SK-N-SH (cell line): Measurements from ENCODE around the gene DNAJC5. TPM values are rescaled to one million over a fixed set of nuclear protein-coding genes. Genes with fewer than 3 reads are reported as not detected.
A peak's percentile ranks its signal among the peaks of the same experiment; 100 is the strongest.

ENCODE experiments used
- CTCF ChIA-PET: fragments of 300-600, 350-600 bp; formaldehyde crosslinking; extraction: SDS; loops from one replicate; lab custom pipeline; 2021; lab: Yijun Ruan, JAX
- POLR2A ChIA-PET: fragments of 350-600 bp; sonication (Branson Sonifier 250); formaldehyde crosslinking; extraction: SDS; loops from one replicate; lab custom pipeline; 2020; ENCODE audit warnings: antibody characterized with exemption, inconsistent platforms; lab: Yijun Ruan, JAX
- DNase-seq: peaks from one replicate; pipeline ENCODE4 v3.0.0; 2012
- H2AFZ ChIP-seq: fragments of 200-600 bp; sonication (generic); 2 replicates; pipeline ENCODE4 v1.8.1; 2016; ENCODE audit warnings: antibody characterized with exemption, mild to moderate bottlenecking, low read depth
- H3F3A ChIP-seq: fragments of 200-600 bp; sonication (generic); replicated peaks from 2 replicates; pipeline ENCODE3; 2016; ENCODE audit warnings: antibody characterized with exemption, mild to moderate bottlenecking; ENCODE audit not compliant: insufficient read depth
- H3K27ac ChIP-seq, 2 experiments: fragments of 200-500 bp in 1 of 2; fragments of 200-600 bp in 1 of 2; sonication (Bioruptor generic) in 1 of 2; sonication (generic), shearing (Covaris generic) in 1 of 2; 2 replicates each; pipeline versions ENCODE4 v1.5.1 to v1.6.1; 2014 to 2016; ENCODE audit warnings: low read depth in 2 of 2, inconsistent platforms in 1 of 2, low read length in 1 of 2, mild to moderate bottlenecking in 1 of 2, mixed read lengths in 1 of 2
- H3K27me3 ChIP-seq: fragments of 200-600 bp; sonication (generic), shearing (Covaris generic); 2 replicates; pipeline ENCODE4 v1.6.1; 2016; ENCODE audit warnings: mixed run types; ENCODE audit not compliant: insufficient read depth
- H3K36me3 ChIP-seq, 2 experiments: fragments of 200-500 bp in 1 of 2; fragments of 200-600 bp in 1 of 2; sonication (Bioruptor generic) in 1 of 2; sonication (generic) in 1 of 2; replicated peaks in 1 of 2; 2 replicates each; pipeline versions ENCODE3 to v1.5.1; 2014 to 2016; ENCODE audit warnings: low read length in 1 of 2, mild to moderate bottlenecking in 1 of 2; ENCODE audit not compliant: insufficient read depth in 2 of 2, control insufficient read depth in 1 of 2
- H3K4me1 ChIP-seq, 2 experiments: fragments of 200-500 bp in 1 of 2; fragments of 200-600 bp in 1 of 2; sonication (Bioruptor generic) in 1 of 2; sonication (generic), shearing (Covaris generic) in 1 of 2; 2 replicates each; pipeline versions ENCODE4 v1.5.1 to v1.6.1; 2014 to 2016; ENCODE audit warnings: low read depth in 1 of 2, low read length in 1 of 2, mixed run types in 1 of 2; ENCODE audit not compliant: insufficient read depth in 2 of 2, control insufficient read depth in 1 of 2
- H3K4me2 ChIP-seq: fragments of 200-600 bp; sonication (generic), shearing (Covaris generic); 2 replicates; pipeline ENCODE4 v1.6.1; 2017; ENCODE audit warnings: mixed run types
- H3K4me3 ChIP-seq, 2 experiments: fragments of 200-500 bp in 1 of 2; fragments of 200-600 bp in 1 of 2; sonication (Bioruptor generic) in 1 of 2; sonication (generic), shearing (Covaris generic) in 1 of 2; 2 replicates each; pipeline versions ENCODE4 v1.5.1 to v1.8.1; 2014 to 2016; ENCODE audit warnings: low read depth in 2 of 2, inconsistent platforms in 1 of 2, low read length in 1 of 2, mild to moderate bottlenecking in 1 of 2, mixed read lengths in 1 of 2, moderate library complexity in 1 of 2
- H3K79me2 ChIP-seq: fragments of 200-600 bp; sonication (generic); 2 replicates; pipeline ENCODE4 v1.8.1; 2017; ENCODE audit warnings: mild to moderate bottlenecking; ENCODE audit not compliant: insufficient read depth
- H3K9ac ChIP-seq: fragments of 200-600 bp; sonication (generic); 2 replicates; pipeline ENCODE4 v1.6.1; 2017; ENCODE audit warnings: mixed run types
- H3K9me2 ChIP-seq: fragments of 200-600 bp; sonication (generic); 2 replicates; pipeline ENCODE4 v1.6.1; 2017; ENCODE audit warnings: mixed run types
- H3K9me3 ChIP-seq: fragments of 200-600 bp; sonication (generic); 2 replicates; pipeline ENCODE4 v1.6.1; 2017; ENCODE audit warnings: mixed run types, mild to moderate bottlenecking, moderate library complexity
- H4K20me1 ChIP-seq: fragments of 200-600 bp; sonication (generic); 2 replicates; pipeline ENCODE4 v1.6.1; 2017; ENCODE audit warnings: mild to moderate bottlenecking, mixed run types; ENCODE audit not compliant: insufficient read depth
- CTCF ChIP-seq: fragments of 200-600 bp; sonication (generic); IDR thresholded peaks from 2 replicates; pipeline ENCODE4 v1.6.1; 2017; ENCODE audit warnings: antibody characterized with exemption, mild to moderate bottlenecking, moderate library complexity
- FOSL2 ChIP-seq: IDR thresholded peaks from 2 replicates; pipeline ENCODE4 v1.4.0; 2012; ENCODE audit warnings: low read depth, mild to moderate bottlenecking, moderate library complexity, borderline replicate concordance
- GABPA ChIP-seq: IDR thresholded peaks from 2 replicates; pipeline ENCODE4 v1.4.0; 2012; ENCODE audit warnings: low read depth, mild to moderate bottlenecking
- JUND ChIP-seq: IDR thresholded peaks from 2 replicates; pipeline ENCODE4 v1.4.0; 2012
- MAX ChIP-seq: IDR thresholded peaks from 2 replicates; pipeline ENCODE4 v1.4.0; 2012; ENCODE audit warnings: low read depth
- MEF2A ChIP-seq: IDR thresholded peaks from 2 replicates; pipeline ENCODE4 v1.4.0; 2012; ENCODE audit warnings: low read depth, borderline replicate concordance
- NRF1 ChIP-seq: IDR thresholded peaks from 2 replicates; pipeline ENCODE4 v1.6.1; 2012; ENCODE audit warnings: low read depth, mild to moderate bottlenecking, low read length
- PBX3 ChIP-seq: IDR thresholded peaks from 2 replicates; pipeline ENCODE4; 2012
- RFX5 ChIP-seq: IDR thresholded peaks from 2 replicates; pipeline ENCODE4 v1.6.1; 2012; ENCODE audit warnings: mild to moderate bottlenecking, improper control_type of control experiment, low read length
- RXRA ChIP-seq: IDR thresholded peaks from 2 replicates; pipeline ENCODE4 v1.4.0; 2012; ENCODE audit warnings: low read depth, mild to moderate bottlenecking, borderline replicate concordance
- SIN3A ChIP-seq: IDR thresholded peaks from 2 replicates; pipeline ENCODE4 v1.6.1; 2012; ENCODE audit warnings: low read depth, mild to moderate bottlenecking, low read length, moderate library complexity, borderline replicate concordance
- SMC3 ChIP-seq: IDR thresholded peaks from 2 replicates; pipeline ENCODE4 v1.6.1; 2012; ENCODE audit warnings: low read depth, low read length, improper control_type of control experiment
- TAF1 ChIP-seq: IDR thresholded peaks from 2 replicates; pipeline ENCODE4 v1.6.1; 2012; ENCODE audit warnings: low read depth, mild to moderate bottlenecking, low read length, moderate library complexity, borderline replicate concordance
- TCF12 ChIP-seq: IDR thresholded peaks from 2 replicates; pipeline ENCODE4 v1.4.0; 2012
- USF1 ChIP-seq: IDR thresholded peaks from 2 replicates; pipeline ENCODE4 v1.4.0; 2012; ENCODE audit warnings: low read depth, borderline replicate concordance
- YY1 ChIP-seq: IDR thresholded peaks from 2 replicates; pipeline ENCODE4 v1.4.0; 2012; ENCODE audit warnings: low read depth, mild to moderate bottlenecking
- ZBTB33 ChIP-seq: IDR thresholded peaks from 2 replicates; pipeline ENCODE4 v1.4.0; 2012; ENCODE audit warnings: low read depth, borderline replicate concordance
- WGBS: methylation state at CpG from one replicate; pipeline ENCODE4 v1.1.6; 2017; ENCODE audit warnings: low lambda C conversion rate; 5-methylcytosine and 5-hydroxymethylcytosine counted together
- polyA plus RNA-seq, 3 experiments: library from polyadenylated mRNA; depleted of rRNA; stranded (reverse); fragments of >200 nt; gene quantifications; 2 replicates each; pipeline ENCODE4 v1.2.3, GENCODE V29; 2012

Gene DNAJC5
- polyA plus RNA-seq, 1 of the 3 experiments (the other 2 are of a cell fraction) = 24.2 TPM

GRCh38 chr20:63972312-63973159 lies 77.6 kb downstream of the DNAJC5 start:
- no peak overlapping the region for H3K4me3 ChIP-seq
- no peaks in the 10 kb centered on the region for H3K27me3 ChIP-seq
- POLR2A ChIA-PET = interaction anchor here (0.7 kb wide), 1 partner anchor 437 kb away, joined by 3 read pairs; no protein-coding TSS in a partner anchor
- DNase-seq = peak; percentile 2
- no peaks in the 10 kb centered on the region for H3K9me2 ChIP-seq
- H3K4me1 ChIP-seq = peaks cover 7 to 18% of the 10 kb centered on the region in 2 experiments; a peak in 2 of 4 replicates
- H3F3A ChIP-seq = no peaks in the 10 kb centered on the region
- H3K9ac ChIP-seq = no peak overlapping the region
- no peak overlapping the region for H3K4me2 ChIP-seq
- H4K20me1 ChIP-seq = no peaks in the 10 kb centered on the region
- H3K9me3 ChIP-seq = no peaks in the 10 kb centered on the region
- H3K79me2 ChIP-seq = peaks cover 15% of the 10 kb centered on the region
- CTCF ChIA-PET = interaction anchor here (1.0 to 4.5 kb wide), 12 partner anchors 9 to 434 kb away, joined by 3 to 44 read pairs (median 4); partner anchors contain the start of gene PTK6
- H2AFZ ChIP-seq = no peak overlapping the region
- H3K27ac ChIP-seq = no peak overlapping the region
- H3K36me3 ChIP-seq = peaks cover 0 to 8% of the 10 kb centered on the region in 2 experiments
- TF ChIP-seq MEF2A (no peak), RXRA (no peak), ZBTB33 (no peak), FOSL2 (no peak), SMC3 (no peak), YY1 (no peak), JUND (no peak), USF1 (no peak), MAX (no peak), TCF12 (no peak), RFX5 (no peak), SIN3A (no peak)
- TF ChIP-seq, all 33 proteins: peak for 0
- 88% methylated on average over 17 of the region's 18 CpGs for whole genome bisulfite sequencing

GRCh38 chr20:63973160-63973479 lies 78.2 kb downstream of the DNAJC5 start:
- Histone ChIP-seq H3K9me3 (no peaks in the 10 kb centered on the region), H2AFZ (no peak overlapping the region), H3K9ac (no peak overlapping the region), H3K4me2 (no peak overlapping the region), H3K9me2 (no peaks in the 10 kb centered on the region), H3K27ac (no peak overlapping the region), H3K4me3 (no peak overlapping the region), H3K27me3 (no peaks in the 10 kb centered on the region), H3K36me3 (peaks cover 0 to 2% of the 10 kb centered on the region in 2 experiments), H3K79me2 (peaks cover 12% of the 10 kb centered on the region), H4K20me1 (no peaks in the 10 kb centered on the region), H3F3A (peaks cover 2% of the 10 kb centered on the region), H3K4me1 (peaks cover 10 to 19% of the 10 kb centered on the region in 2 experiments; a peak in 3 of 4 replicates)
- POLR2A ChIA-PET = no interaction called here
- CTCF ChIA-PET = interaction anchor here (0.6 to 4.5 kb wide), 51 partner anchors 9 to 503 kb away, joined by 3 to 44 read pairs (median 4); partner anchors contain the start of genes OPRL1, PTK6, RGS19 and TPD52L2
- 95% methylated on average over 3 of the region's 3 CpGs for WGBS
- DNase-seq = no peak
- TF ChIP-seq NRF1 (no peak), ZBTB33 (no peak), RXRA (no peak), TAF1 (no peak), GABPA (no peak), CTCF (no peak), PBX3 (no peak)
